GM12878 (cell line): ENCODE data around the gene USP31. TPM values are rescaled to one million over a fixed set of nuclear protein-coding genes. Genes with fewer than 3 reads are reported as not detected.

ENCODE experiments used
- ATAC-seq: fragments of 200-7000 bp; cut with Tn5 transposase; 3 replicates; pipeline ENCODE4 v1.9.1; 2020; ENCODE audit warnings: mild to moderate bottlenecking, moderate library complexity
- Bru-seq: library from RNA; stranded (reverse); fragments of 400-500 nt; gene quantifications from one replicate; lab custom pipeline; 2021; lab: Mats Ljungman, UMichigan
- BruChase-seq, 2 experiments: library from RNA; stranded (reverse); fragments of 400-500 nt; gene quantifications; one replicate each; lab custom pipeline; 2021; lab: Mats Ljungman, UMichigan
- BruUV-seq: library from RNA; stranded (reverse); fragments of 400-500 nt; replicated peaks from 2 replicates; lab custom pipeline; 2021; lab: Mats Ljungman, UMichigan
- CTCF ChIA-PET: fragments of 300-600 bp; sonication (Branson Sonifier 250); formaldehyde crosslinking; extraction: SDS; loops from one replicate; lab custom pipeline; 2021; ENCODE audit warnings: inconsistent platforms; lab: Yijun Ruan, JAX
- POLR2A ChIA-PET: fragments of 350-600 bp; formaldehyde crosslinking; extraction: SDS; loops from one replicate; lab custom pipeline; 2021; ENCODE audit warnings: inconsistent platforms; lab: Charles Lee
- RAD21 ChIA-PET: fragments of 300-600 bp; sonication (Branson Sonifier 250); formaldehyde crosslinking; loops from one replicate; lab custom pipeline; 2023; ENCODE audit warnings: antibody characterized with exemption; ENCODE audit not compliant: unreplicated experiment; lab: Charles Lee
- SMC1A ChIA-PET: fragments of 300-600 bp; sonication (Branson Sonifier 250); formaldehyde crosslinking; loops from one replicate; lab custom pipeline; 2023; ENCODE audit not compliant: unreplicated experiment, uncharacterized antibody; lab: Charles Lee
- DNase-seq: peaks from one replicate; pipeline ENCODE4 v3.0.0-alpha.2; 2011; ENCODE audit warnings: low read depth, low spot score
- FAIRE-seq: peaks from 3 replicates; lab custom pipeline; 2011; peaks lifted over from hg19 to GRCh38; lab: Jason Lieb, UNC
- H2AFZ ChIP-seq: 2 replicates; pipeline ENCODE4 v1.6.0; 2011; ENCODE audit warnings: low read depth, low read length, control low read depth; ENCODE audit not compliant: control insufficient read depth
- H3K27ac ChIP-seq: 2 replicates; pipeline ENCODE4 v1.5.1; 2011; ENCODE audit warnings: control low read depth; ENCODE audit not compliant: control insufficient read depth, insufficient read depth
- H3K27me3 ChIP-seq, 2 experiments: replicated peaks in 1 of 2; 2 replicates each; pipeline versions ENCODE4 v1.6.0 to v1.6.1; 2011; ENCODE audit warnings: low read length in 1 of 2; ENCODE audit not compliant: control insufficient read depth in 2 of 2, insufficient read depth in 2 of 2
- H3K36me3 ChIP-seq, 2 experiments: 2 replicates each; pipeline ENCODE4 v1.5.1; 2011; ENCODE audit warnings: low read length in 1 of 2; ENCODE audit not compliant: control insufficient read depth in 2 of 2, insufficient read depth in 2 of 2
- H3K4me1 ChIP-seq: 2 replicates; pipeline ENCODE4 v1.6.1; 2011; ENCODE audit warnings: mild to moderate bottlenecking, low read length, moderate library complexity, mixed read lengths; ENCODE audit not compliant: control insufficient read depth, insufficient read depth
- H3K4me2 ChIP-seq: 2 replicates; pipeline ENCODE4 v1.6.0; 2011; ENCODE audit warnings: control low read depth; ENCODE audit not compliant: control insufficient read depth, insufficient read depth
- H3K4me3 ChIP-seq: fragments of 200-600 bp; sonication (generic); 2 replicates; pipeline ENCODE4 v1.5.1; 2016
- H3K79me2 ChIP-seq: 2 replicates; pipeline ENCODE4 v1.6.0; 2011; ENCODE audit warnings: low read length; ENCODE audit not compliant: control insufficient read depth, insufficient read depth
- H3K9ac ChIP-seq: 2 replicates; pipeline ENCODE4 v1.8.0; 2011; ENCODE audit warnings: low read length, control low read depth, mixed read lengths; ENCODE audit not compliant: control insufficient read depth, insufficient read depth
- H3K9me3 ChIP-seq: replicated peaks from 3 replicates; pipeline ENCODE4 v1.5.1; 2011; ENCODE audit warnings: mild to moderate bottlenecking, low read length; ENCODE audit not compliant: control insufficient read depth, insufficient read depth
- H4K20me1 ChIP-seq: 2 replicates; pipeline ENCODE4 v1.6.0; 2011; ENCODE audit not compliant: control insufficient read depth, insufficient read depth
- BCL11A ChIP-seq: IDR thresholded peaks from 2 replicates; pipeline ENCODE4 v1.6.1; 2011; ENCODE audit warnings: low read depth, low read length
- HDAC2 ChIP-seq: fragments of 200-600 bp; sonication (generic); IDR thresholded peaks from 2 replicates; pipeline ENCODE4 v1.6.1; 2017
- IRF4 ChIP-seq: IDR thresholded peaks from 2 replicates; pipeline ENCODE4 v1.6.1; 2011; ENCODE audit warnings: low read depth, low read length
- RUNX3 ChIP-seq: IDR thresholded peaks from 2 replicates; pipeline ENCODE4 v1.6.1; 2012; ENCODE audit warnings: low read length, inconsistent platforms
- STAT1 ChIP-seq: fragments of 450-650 bp; conservative IDR thresholded peaks from 2 replicates; pipeline ENCODE4 v1.6.1; 2014; ENCODE audit warnings: antibody characterized with exemption, mild to moderate bottlenecking
- TARDBP ChIP-seq: IDR thresholded peaks from 2 replicates; pipeline ENCODE4 v1.6.1; 2016; ENCODE audit warnings: borderline replicate concordance
- YY1 ChIP-seq: IDR thresholded peaks from 2 replicates; pipeline ENCODE4 v1.6.1; 2011; ENCODE audit warnings: low read depth, mild to moderate bottlenecking, low read length
- WGBS: methylation state at CpG from one replicate; pipeline ENCODE4 v1.1.6; 2016; ENCODE audit warnings: low lambda C conversion rate; ENCODE audit not compliant: insufficient replicate concordance, insufficient coverage; ENCODE audit errors: missing lambda C conversion rate; 5-methylcytosine and 5-hydroxymethylcytosine counted together
- in situ Hi-C: fragments of 300-500 bp; cut with MboI; formaldehyde crosslinking; loops from 9 replicates; pipeline ENCODE4 v1.14.3; 2018; ENCODE audit warnings: mixed read lengths
- intact Hi-C: fragments of 100-400 bp; cut with micrococcal nuclease; formaldehyde crosslinking; loops from one replicate; pipeline ENCODE4 v1.14.2; 2022; ENCODE audit not compliant: unreplicated experiment
- long read RNA-seq, 2 experiments: library from polyadenylated mRNA; unstranded; transcript quantifications; one replicate each; pipeline ENCODE4 v2.0.0, GENCODE V29; 2019 to 2020
- polyA minus RNA-seq, 3 experiments: library from RNA; depleted of rRNA, polyadenylated mRNA; stranded (reverse); fragments of >200 nt; gene quantifications; 2 replicates each; pipeline ENCODE4 v1.2.3, GENCODE V29; 2011
- polyA plus RNA-seq, 11 experiments: library from polyadenylated mRNA; depleted of rRNA in 4 of 11; unstranded in 6 of 11; stranded (reverse) in 5 of 11; fragments of >200 nt; fragmentation: Nextera tagmentation in 4 of 11; fragmentation: Illumina TruSeq in 1 of 11; extraction: Ambion mirVana in 4 of 11; extraction: Trizol in 1 of 11; gene quantifications; 1 replicate in 1 of 11; 2 replicates in 10 of 11; pipeline versions ENCODE4 v1.2.1 to v1.2.3, GENCODE V29; 2011 to 2016; ENCODE audit warnings: inconsistent platforms in 2 of 11, missing spikeins in 2 of 11, low read depth in 1 of 11
- total RNA-seq, 4 experiments: library from RNA; depleted of rRNA in 3 of 4; stranded (reverse); fragments of >200 nt in 3 of 4; fragmentation: Illumina TruSeq in 1 of 4; extraction: Trizol in 1 of 4; gene quantifications; 2 replicates each; pipeline versions ENCODE4 v1.2.1 to v1.2.3, GENCODE V29; 2013 to 2021
- TF ChIP-seq, protein P1 (sequence below): IDR thresholded peaks from 2 replicates; pipeline ENCODE4 v1.6.1; 2011; ENCODE audit warnings: low read depth, mild to moderate bottlenecking, low read length, moderate library complexity, borderline replicate concordance; ENCODE audit errors: extremely low read depth
- TF ChIP-seq, protein P2 (sequence below): fragments of 450-650 bp; conservative IDR thresholded peaks from 2 replicates; pipeline ENCODE4 v1.6.1; 2017; ENCODE audit warnings: mild to moderate bottlenecking, moderate library complexity

USP31 gene, protein sequence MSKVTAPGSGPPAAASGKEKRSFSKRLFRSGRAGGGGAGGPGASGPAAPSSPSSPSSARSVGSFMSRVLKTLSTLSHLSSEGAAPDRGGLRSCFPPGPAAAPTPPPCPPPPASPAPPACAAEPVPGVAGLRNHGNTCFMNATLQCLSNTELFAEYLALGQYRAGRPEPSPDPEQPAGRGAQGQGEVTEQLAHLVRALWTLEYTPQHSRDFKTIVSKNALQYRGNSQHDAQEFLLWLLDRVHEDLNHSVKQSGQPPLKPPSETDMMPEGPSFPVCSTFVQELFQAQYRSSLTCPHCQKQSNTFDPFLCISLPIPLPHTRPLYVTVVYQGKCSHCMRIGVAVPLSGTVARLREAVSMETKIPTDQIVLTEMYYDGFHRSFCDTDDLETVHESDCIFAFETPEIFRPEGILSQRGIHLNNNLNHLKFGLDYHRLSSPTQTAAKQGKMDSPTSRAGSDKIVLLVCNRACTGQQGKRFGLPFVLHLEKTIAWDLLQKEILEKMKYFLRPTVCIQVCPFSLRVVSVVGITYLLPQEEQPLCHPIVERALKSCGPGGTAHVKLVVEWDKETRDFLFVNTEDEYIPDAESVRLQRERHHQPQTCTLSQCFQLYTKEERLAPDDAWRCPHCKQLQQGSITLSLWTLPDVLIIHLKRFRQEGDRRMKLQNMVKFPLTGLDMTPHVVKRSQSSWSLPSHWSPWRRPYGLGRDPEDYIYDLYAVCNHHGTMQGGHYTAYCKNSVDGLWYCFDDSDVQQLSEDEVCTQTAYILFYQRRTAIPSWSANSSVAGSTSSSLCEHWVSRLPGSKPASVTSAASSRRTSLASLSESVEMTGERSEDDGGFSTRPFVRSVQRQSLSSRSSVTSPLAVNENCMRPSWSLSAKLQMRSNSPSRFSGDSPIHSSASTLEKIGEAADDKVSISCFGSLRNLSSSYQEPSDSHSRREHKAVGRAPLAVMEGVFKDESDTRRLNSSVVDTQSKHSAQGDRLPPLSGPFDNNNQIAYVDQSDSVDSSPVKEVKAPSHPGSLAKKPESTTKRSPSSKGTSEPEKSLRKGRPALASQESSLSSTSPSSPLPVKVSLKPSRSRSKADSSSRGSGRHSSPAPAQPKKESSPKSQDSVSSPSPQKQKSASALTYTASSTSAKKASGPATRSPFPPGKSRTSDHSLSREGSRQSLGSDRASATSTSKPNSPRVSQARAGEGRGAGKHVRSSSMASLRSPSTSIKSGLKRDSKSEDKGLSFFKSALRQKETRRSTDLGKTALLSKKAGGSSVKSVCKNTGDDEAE (N-terminal part only)
- 21.2 and 23.5 TPM in 2 replicates for total RNA-seq (2013; cell fraction: nucleolus; rRNA removed)
- total RNA-seq (2014; rRNA removed) = 3.1 and 3.3 TPM in 2 replicates
- 3.8 and 4.1 TPM in 2 replicates for total RNA-seq (2014; rRNA removed; fragmentation: Illumina TruSeq; extraction: Trizol)
- total RNA-seq (2021) = 5.3 and 6.5 TPM in 2 replicates
- 1.0 TPM for polyA plus RNA-seq (2011; ENCODE audit: low read depth)
- polyA plus RNA-seq (2011; rRNA removed) = 5.2 and 5.5 TPM in 2 replicates
- 4.2 and 5.2 TPM in 2 replicates for polyA plus RNA-seq (2011; cell fraction: cytosol; rRNA removed)
- 12.0 and 13.0 TPM in 2 replicates for polyA plus RNA-seq (2011; cell fraction: nucleus; rRNA removed)
- polyA plus RNA-seq (2012) = 1.2 TPM in 2 replicates
- polyA plus RNA-seq (2014; fragmentation: Illumina TruSeq; extraction: Trizol) = 3.1 and 3.3 TPM in 2 replicates
- 1 to 10 TPM; 1.4 to 1.7 TPM for polyA plus RNA-seq (2014; fragmentation: Nextera tagmentation; extraction: Ambion mirVana)
- polyA plus RNA-seq (2014; rRNA removed) = 3.8 and 4.1 TPM in 2 replicates
- polyA plus RNA-seq (2016; fragmentation: Nextera tagmentation; extraction: Ambion mirVana) = 1 to 10 TPM in 1 of 2 experiments, under 1 TPM in 1; 0.87 to 1.1 TPM
- 15.7 and 16.5 TPM in 2 replicates for polyA minus RNA-seq (2011; rRNA and poly(A)+ RNA removed)
- 2.5 and 3.6 TPM in 2 replicates for polyA minus RNA-seq (2011; cell fraction: cytosol; rRNA and poly(A)+ RNA removed)
- 11.8 and 20.7 TPM in 2 replicates for polyA minus RNA-seq (2011; cell fraction: nucleus; rRNA and poly(A)+ RNA removed)
- Bru-seq, nascent RNA = percentile 58 among the genes with signal in this experiment
- percentile 64 among the genes with signal in this experiment for BruChase-seq, experiment 1, labeled RNA remaining after a 6-hour chase
- BruChase-seq, experiment 2, labeled RNA remaining after a 2-hour chase = percentile 65 among the genes with signal in this experiment
- long read RNA-seq, experiment 1 = 0 reads
- long read RNA-seq, experiment 2, partial matches to known transcripts = 1 of 3 reads
- long read RNA-seq, experiment 2, other reads (novel, unspliced or antisense) = 2 of 3 reads

DNA sequence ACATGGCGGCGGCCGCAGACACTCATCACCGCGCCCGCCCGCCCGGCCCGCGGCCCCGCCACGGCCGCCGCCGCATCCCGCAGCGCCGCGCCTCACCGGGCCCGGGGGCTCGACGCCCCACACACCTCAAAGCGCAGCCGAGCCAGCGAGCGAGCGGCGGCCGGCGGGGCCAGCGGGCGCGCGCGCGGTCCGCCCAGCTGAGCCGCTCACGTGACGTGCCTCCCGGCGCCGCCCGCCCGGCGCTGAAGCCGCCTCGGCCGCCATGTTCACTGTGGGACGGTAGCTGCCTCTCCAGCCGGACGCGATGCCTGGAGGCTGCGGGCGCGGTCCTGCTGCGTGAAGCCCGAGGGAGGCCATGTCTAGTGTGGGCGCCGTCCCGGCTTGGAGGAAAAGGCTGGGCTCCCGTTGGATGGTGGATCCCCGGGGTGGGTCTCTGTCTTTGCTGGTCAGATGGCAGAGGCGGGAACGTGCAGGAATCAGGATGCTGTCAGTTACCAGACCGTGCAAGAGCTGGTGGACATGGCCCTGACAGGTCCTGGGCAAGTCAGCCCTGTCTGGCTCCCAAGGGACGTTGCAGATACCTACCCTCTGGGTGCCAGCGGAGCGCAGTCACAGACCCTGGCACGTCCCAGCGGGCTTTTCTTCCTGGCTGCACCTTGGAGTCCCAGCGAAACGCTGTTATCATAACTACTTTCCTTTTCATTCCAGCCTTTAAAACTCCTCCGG, at the start of gene USP31:
TSS of gene USP31 (minus strand) at position 186 of the 726 bp plus-strand sequence. CDS start at position 4, 182 bp downstream.
- WGBS = under 1% methylated on average over 56 of the region's 75 CpGs
- H3K4me3 ChIP-seq = peak within 1 kb of the TSS; percentile 79
- no peaks in the 10 kb centered on the region; the same call in 1 of the 2 replicates for H3K4me1 ChIP-seq
- no peaks in the 10 kb centered on the region for H3K27me3 ChIP-seq
- peak within 1 kb of the TSS; percentile 39 for H3K9ac ChIP-seq
- no peak within 1 kb of the TSS for H3K27ac ChIP-seq
- DNase-seq = peak; percentile 78
- ChIA-PET CTCF (interaction anchor here (4.9 kb wide), 1 partner anchor 286 kb away, joined by 20 read pairs; no protein-coding TSS in a partner anchor), SMC1A (interaction anchor here (0.7 kb wide), 1 partner anchor 488 kb away, joined by 3 read pairs; no protein-coding TSS in a partner anchor), POLR2A (no interaction called here), RAD21 (interaction anchor here (1.0 kb wide), 1 partner anchor 285 kb away, joined by 3 read pairs; no protein-coding TSS in a partner anchor)
- H3K9me3 ChIP-seq = no peaks in the 10 kb centered on the region
- peaks cover 13% of the 10 kb centered on the region for H3K79me2 ChIP-seq
- in situ Hi-C loops (no loop called here), intact Hi-C loops (no loop called here)
- peak; percentile 85 for FAIRE-seq
- ATAC-seq = peak; percentile 99
- no peaks in the 10 kb centered on the region for H4K20me1 ChIP-seq
- peak within 1 kb of the TSS; percentile 80 for H3K4me2 ChIP-seq
- BruUV-seq = no TSS peak
- peak within 1 kb of the TSS; percentile 99 for H2AFZ ChIP-seq
- H3K36me3 ChIP-seq = no peaks in the 10 kb centered on the region
- TF ChIP-seq HDAC2 (no peak), STAT1 (peak; percentile 51; the same call in 1 of the 2 replicates), TARDBP (peak; percentile 92), BCL11A (no peak), RUNX3 (peak; percentile 66), YY1 (peak; percentile 99), IRF4 (no peak)
- TF ChIP-seq, protein P1, sequence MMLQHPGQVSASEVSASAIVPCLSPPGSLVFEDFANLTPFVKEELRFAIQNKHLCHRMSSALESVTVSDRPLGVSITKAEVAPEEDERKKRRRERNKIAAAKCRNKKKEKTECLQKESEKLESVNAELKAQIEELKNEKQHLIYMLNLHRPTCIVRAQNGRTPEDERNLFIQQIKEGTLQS = peak; percentile 82; the same call in 1 of the 2 replicates
- TF ChIP-seq, protein P2, sequence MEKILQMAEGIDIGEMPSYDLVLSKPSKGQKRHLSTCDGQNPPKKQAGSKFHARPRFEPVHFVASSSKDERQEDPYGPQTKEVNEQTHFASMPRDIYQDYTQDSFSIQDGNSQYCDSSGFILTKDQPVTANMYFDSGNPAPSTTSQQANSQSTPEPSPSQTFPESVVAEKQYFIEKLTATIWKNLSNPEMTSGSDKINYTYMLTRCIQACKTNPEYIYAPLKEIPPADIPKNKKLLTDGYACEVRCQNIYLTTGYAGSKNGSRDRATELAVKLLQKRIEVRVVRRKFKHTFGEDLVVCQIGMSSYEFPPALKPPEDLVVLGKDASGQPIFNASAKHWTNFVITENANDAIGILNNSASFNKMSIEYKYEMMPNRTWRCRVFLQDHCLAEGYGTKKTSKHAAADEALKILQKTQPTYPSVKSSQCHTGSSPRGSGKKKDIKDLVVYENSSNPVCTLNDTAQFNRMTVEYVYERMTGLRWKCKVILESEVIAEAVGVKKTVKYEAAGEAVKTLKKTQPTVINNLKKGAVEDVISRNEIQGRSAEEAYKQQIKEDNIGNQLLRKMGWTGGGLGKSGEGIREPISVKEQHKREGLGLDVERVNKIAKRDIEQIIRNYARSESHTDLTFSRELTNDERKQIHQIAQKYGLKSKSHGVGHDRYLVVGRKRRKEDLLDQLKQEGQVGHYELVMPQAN = peak; percentile 73
